Mucosa of gallbladder (tissue), 1 donor: ENCODE measurements around the gene ENO3. TPM values are rescaled to one million over a fixed set of nuclear protein-coding genes. Genes with fewer than 3 reads are reported as not detected.

Source experiments
- DNase-seq: peaks from one replicate; pipeline ENCODE4 v3.0.0-alpha.2; 2020; ENCODE audit warnings: low spot score
- total RNA-seq: library from RNA; stranded (reverse); gene quantifications from one replicate; pipeline ENCODE4 v1.2.1, GENCODE V29; 2021
- donor health status: DM: no; HTN: no; CAD: no.

The ENO3 gene
- total RNA-seq, 1 donor from 2014 or later, result 7.5 TPM

- no peak for DNase-seq
Observed at GRCh38 chr17:4937553-4937952, 13.4 kb upstream of the ENO3 start.

- DNase-seq, result no peak
Observed at GRCh38 chr17:4938069-4938491, 12.8 kb upstream of the ENO3 start.

GRCh38 chr17:4938688-4939545 lies 12.0 kb upstream of the ENO3 start:
- DNase-seq, result no peak

GRCh38 chr17:4939546-4939795 lies 11.4 kb upstream of the ENO3 start:
- no peak for DNase-seq

GRCh38 chr17:4939796-4940554 lies 10.9 kb upstream of the ENO3 start, which contains the start of the genes RNF167 and SLC25A11:
Gene RNF167 (plus strand): TSS chr17:4940268. CDS start chr17:4940910, 642 bp downstream.
Gene SLC25A11 (minus strand): TSS chr17:4940046. CDS start chr17:4939910, 136 bp downstream.
- DNase-seq, result peak; percentile 97

- DNase-seq, result peak; percentile 82
Observed at GRCh38 chr17:4940555-4941318, 10.2 kb upstream of the ENO3 start.

GRCh38 chr17:4941319-4941610 lies 9.7 kb upstream of the ENO3 start:
- DNase-seq, result no peak

GRCh38 chr17:4942760-4943508 lies 8.0 kb upstream of the ENO3 start:
- DNase-seq, result no peak

- DNase-seq, result no peak
Observed at GRCh38 chr17:4944163-4944553, 6.8 kb upstream of the ENO3 start.

GRCh38 chr17:4944554-4945175 lies 6.3 kb upstream of the ENO3 start:
- DNase-seq, result no peak

- peak; percentile 74 for DNase-seq
Observed at GRCh38 chr17:4945176-4945943, 5.6 kb upstream of the ENO3 start.

GRCh38 chr17:4945944-4946280 lies 5.0 kb upstream of the ENO3 start:
- DNase-seq, result no peak

GRCh38 chr17:4946312-4946976 lies 4.5 kb upstream of the ENO3 start:
- DNase-seq, result no peak

- no peak for DNase-seq
Observed at GRCh38 chr17:4947010-4947410, 3.9 kb upstream of the ENO3 start.

- peak; percentile 36 for DNase-seq
Observed at GRCh38 chr17:4947411-4948165, 3.3 kb upstream of the ENO3 start.

- DNase-seq, result peak; percentile 94
Observed at GRCh38 chr17:4948166-4948930, 2.6 kb upstream of the ENO3 start, which contains the start of gene PFN1. Gene PFN1 (minus strand): TSS chr17:4948530. CDS start chr17:4948394, 136 bp downstream.

GRCh38 chr17:4948931-4949320 lies 2.0 kb upstream of the ENO3 start:
- peak; percentile 81 for DNase-seq

- peak; percentile 53 for DNase-seq
Observed at GRCh38 chr17:4949321-4950074, 1.4 kb upstream of the ENO3 start.
